Endothelial cell of umbilical vein (primary cell): ENCODE data around the gene VWA8. TPM values are rescaled to one million over a fixed set of nuclear protein-coding genes. Genes with fewer than 3 reads are reported as not detected.

Experiments used
- BruUV-seq: library from RNA; stranded (reverse); fragments of 400-500 nt; replicated peaks from 2 replicates; lab custom pipeline; 2021; lab: Mats Ljungman, UMichigan
- CTCF ChIA-PET: fragments of 300-600, 350-600 bp; sonication (Branson Sonifier 250); formaldehyde crosslinking; loops from one replicate; lab custom pipeline; 2021; ENCODE audit warnings: antibody characterized with exemption, inconsistent platforms; lab: Charles Lee
- POLR2A ChIA-PET: fragments of 300-600, 350-600 bp; sonication (Branson Sonifier 250); formaldehyde crosslinking; loops from one replicate; lab custom pipeline; 2021; ENCODE audit warnings: antibody characterized with exemption, inconsistent platforms; lab: Charles Lee
- DNase-seq: peaks from one replicate; pipeline ENCODE4 v3.0.0-alpha.2; 2011; ENCODE audit warnings: low read depth, low spot score
- FAIRE-seq: peaks from 2 replicates; lab custom pipeline; 2011; peaks lifted over from hg19 to GRCh38; lab: Jason Lieb, UNC
- H2AFZ ChIP-seq: 2 replicates; pipeline ENCODE4 v1.6.0; 2012; ENCODE audit warnings: low read depth, low read length, control low read depth, inconsistent platforms
- H3K27ac ChIP-seq: 2 replicates; pipeline ENCODE4 v1.5.1; 2011; ENCODE audit warnings: low read depth, mild to moderate bottlenecking, control low read depth, low read length, moderate library complexity; ENCODE audit not compliant: insufficient read depth
- H3K27me3 ChIP-seq, 2 experiments: 2 replicates each; pipeline versions ENCODE4 v1.6.0 to v1.6.1; 2011; ENCODE audit warnings: low read length in 2 of 2, mixed read lengths in 1 of 2; ENCODE audit not compliant: control insufficient read depth in 2 of 2, insufficient read depth in 2 of 2
- H3K36me3 ChIP-seq, 2 experiments: 2 replicates in 1 of 2; 3 replicates in 1 of 2; pipeline ENCODE4 v1.5.1; 2011; ENCODE audit warnings: low read length in 2 of 2, mild to moderate bottlenecking in 1 of 2, moderate library complexity in 1 of 2; ENCODE audit not compliant: control insufficient read depth in 2 of 2, insufficient read depth in 2 of 2; ENCODE audit errors: extremely low read depth in 1 of 2
- H3K4me1 ChIP-seq: 3 replicates; pipeline ENCODE4 v1.5.1; 2011; ENCODE audit warnings: mild to moderate bottlenecking, low read length; ENCODE audit not compliant: control insufficient read depth, insufficient read depth; ENCODE audit errors: extremely low read depth
- H3K4me2 ChIP-seq: 2 replicates; pipeline ENCODE4 v1.6.1; 2011; ENCODE audit warnings: low read length, control low read depth, mixed read lengths; ENCODE audit not compliant: insufficient read depth
- H3K4me3 ChIP-seq, 3 experiments: fragments of 200-600 bp in 1 of 3; sonication (generic), shearing (Covaris generic) in 1 of 3; replicated peaks in 1 of 3; 2 replicates each; pipeline ENCODE4 v1.5.1; 2011 to 2016; ENCODE audit warnings: control low read depth in 3 of 3, low read length in 3 of 3, mild to moderate bottlenecking in 2 of 3, inconsistent platforms in 1 of 3, low read depth in 1 of 3, moderate library complexity in 1 of 3; ENCODE audit not compliant: insufficient read depth in 1 of 3
- H3K79me2 ChIP-seq: 2 replicates; pipeline ENCODE4 v1.6.0; 2012; ENCODE audit warnings: low read length, inconsistent platforms; ENCODE audit not compliant: control insufficient read depth, insufficient read depth
- H3K9ac ChIP-seq: replicated peaks from 2 replicates; pipeline ENCODE3; 2011; ENCODE audit warnings: low read length, control low read depth; ENCODE audit not compliant: insufficient read depth; ENCODE audit errors: extremely low read depth
- H3K9me1 ChIP-seq: replicated peaks from 3 replicates; pipeline ENCODE4 v1.6.0; 2011; ENCODE audit warnings: mild to moderate bottlenecking, low read length; ENCODE audit not compliant: control insufficient read depth, insufficient read depth; ENCODE audit errors: extremely low read depth
- H3K9me3 ChIP-seq: replicated peaks from 2 replicates; pipeline ENCODE4 v1.5.1; 2012; ENCODE audit warnings: low read length, inconsistent platforms; ENCODE audit not compliant: control insufficient read depth, insufficient read depth
- H4K20me1 ChIP-seq: replicated peaks from 2 replicates; pipeline ENCODE3; 2011; ENCODE audit warnings: mild to moderate bottlenecking, low read length; ENCODE audit not compliant: control insufficient read depth, insufficient read depth; ENCODE audit errors: extremely low read depth
- EZH2 ChIP-seq: IDR thresholded peaks from 2 replicates; pipeline ENCODE4 v1.6.1; 2012; ENCODE audit warnings: borderline replicate concordance, low read depth, mild to moderate bottlenecking, moderate library complexity, low read length, inconsistent platforms; ENCODE audit not compliant: severe bottlenecking
- FOS ChIP-seq: IDR thresholded peaks from 2 replicates; pipeline ENCODE4 v1.6.1; 2011; ENCODE audit warnings: mild to moderate bottlenecking, low read length, moderate library complexity, borderline replicate concordance; ENCODE audit not compliant: insufficient read depth
- GATA2 ChIP-seq: IDR thresholded peaks from 2 replicates; pipeline ENCODE4 v1.7.0; 2011; ENCODE audit warnings: low read depth, mild to moderate bottlenecking, moderate library complexity, mixed read lengths, low read length; ENCODE audit not compliant: insufficient read length, insufficient read depth
- JUN ChIP-seq: IDR thresholded peaks from 2 replicates; pipeline ENCODE4 v1.6.1; 2011; ENCODE audit warnings: borderline replicate concordance, low read depth; ENCODE audit not compliant: insufficient read length, insufficient read depth
- MYC ChIP-seq: IDR thresholded peaks from one replicate; pipeline ENCODE4 v1.6.1; 2011; ENCODE audit warnings: mild to moderate bottlenecking, low read depth, low read length
- POLR2A ChIP-seq: IDR thresholded peaks from 2 replicates; pipeline ENCODE4 v1.6.1; 2012; ENCODE audit warnings: low read depth, mild to moderate bottlenecking, control low read depth, low read length
- POLR2AphosphoS5 ChIP-seq: IDR thresholded peaks from 2 replicates; pipeline ENCODE4 v1.6.1; 2012; ENCODE audit warnings: low read depth, mild to moderate bottlenecking, control low read depth, low read length, moderate library complexity; ENCODE audit not compliant: insufficient read depth
- dilution Hi-C: fragments of 300-500 bp; cut with MboI; formaldehyde crosslinking; loops from one replicate; pipeline ENCODE4 v1.15.0; 2019; ENCODE audit warnings: low sequenced_read_pairs; ENCODE audit not compliant: extremely low pct_ligation_motif_present
- intact Hi-C: fragments of 100-400 bp; cut with micrococcal nuclease; formaldehyde crosslinking; loops from one replicate; pipeline ENCODE4 v1.10.0; 2022
- polyA plus RNA-seq, 4 experiments: library from polyadenylated mRNA; depleted of rRNA in 3 of 4; stranded (reverse) in 3 of 4; unstranded in 1 of 4; fragments of >200 nt; gene quantifications; 2 replicates each; pipeline versions ENCODE4 v1.2.1 to v1.2.3, GENCODE V29; 2011 to 2012; ENCODE audit warnings: missing spikeins in 1 of 4
- total RNA-seq: library from RNA; stranded (reverse); gene quantifications from 2 replicates; pipeline ENCODE4 v1.2.3, GENCODE V29; 2021
- TF ChIP-seq, protein P1 (sequence below): IDR thresholded peaks from 2 replicates; pipeline ENCODE4 v1.6.1; 2011; ENCODE audit not compliant: insufficient read depth, insufficient read length
- TF ChIP-seq, protein P2 (sequence below), 2 donors: IDR thresholded peaks; 1 replicate in 1 of 2; 2 replicates in 1 of 2; pipeline ENCODE4 v1.5.1; 2011; ENCODE audit warnings: low read length in 2 of 2, mild to moderate bottlenecking in 2 of 2, moderate library complexity in 2 of 2, control low read depth in 1 of 2, inconsistent platforms in 1 of 2, low read depth in 1 of 2; ENCODE audit not compliant: insufficient read depth in 1 of 2; ENCODE audit errors: extremely low read depth in 1 of 2

VWA8 gene
- total and polyA plus RNA-seq, 2 donors (not counting 3 experiments of a cell fraction or from before 2014, with no cell fraction given): 2.9 to 11.3 TPM

DNA sequence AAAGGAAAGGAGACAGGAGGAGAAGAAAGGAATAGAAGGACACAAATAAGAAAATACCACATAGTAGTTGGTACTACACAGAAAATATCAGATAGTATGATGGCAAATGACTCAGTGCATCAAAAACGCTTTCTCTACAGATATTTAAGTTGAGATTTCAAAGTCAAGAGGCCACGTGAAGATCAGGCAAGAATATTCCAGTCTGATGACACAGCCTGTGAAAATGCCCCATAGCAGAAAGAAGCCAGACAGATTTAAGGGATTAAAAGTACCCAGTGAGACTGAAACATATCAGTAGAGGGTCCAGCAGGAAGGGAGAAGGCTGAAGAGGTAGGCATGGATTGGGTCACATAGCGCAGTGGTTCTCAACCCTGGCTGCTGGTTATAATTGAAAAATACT is 113.7 kb downstream of the VWA8 start:
- ChIA-PET CTCF (no interaction called here), POLR2A (no interaction called here)
- no peaks in the 10 kb centered on the region for H3K79me2 ChIP-seq
- FAIRE-seq (no peak), DNase-seq (no peak)
- no peaks in the 10 kb centered on the region for H3K36me3 ChIP-seq
- intact Hi-C loops: loop anchor here (10.0 kb wide), 1 partner anchor 182 kb away; no protein-coding TSS in a partner anchor
- H3K27me3 ChIP-seq: no peaks in the 10 kb centered on the region
- no peaks in the 10 kb centered on the region for H3K9me1 ChIP-seq
- no peaks in the 10 kb centered on the region for H3K4me1 ChIP-seq
- dilution Hi-C loops: no loop called here
- H3K9me3 ChIP-seq: no peaks in the 10 kb centered on the region
- H3K9ac ChIP-seq: no peak overlapping the region
- no peak overlapping the region for H3K4me2 ChIP-seq
- no peak overlapping the region for H3K4me3 ChIP-seq
- no peak overlapping the region for H2AFZ ChIP-seq
- no TSS peak for BruUV-seq
- H4K20me1 ChIP-seq: no peaks in the 10 kb centered on the region
- TF ChIP-seq, protein P1, sequence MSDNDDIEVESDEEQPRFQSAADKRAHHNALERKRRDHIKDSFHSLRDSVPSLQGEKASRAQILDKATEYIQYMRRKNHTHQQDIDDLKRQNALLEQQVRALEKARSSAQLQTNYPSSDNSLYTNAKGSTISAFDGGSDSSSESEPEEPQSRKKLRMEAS: no peak
- TF ChIP-seq, protein P2, sequence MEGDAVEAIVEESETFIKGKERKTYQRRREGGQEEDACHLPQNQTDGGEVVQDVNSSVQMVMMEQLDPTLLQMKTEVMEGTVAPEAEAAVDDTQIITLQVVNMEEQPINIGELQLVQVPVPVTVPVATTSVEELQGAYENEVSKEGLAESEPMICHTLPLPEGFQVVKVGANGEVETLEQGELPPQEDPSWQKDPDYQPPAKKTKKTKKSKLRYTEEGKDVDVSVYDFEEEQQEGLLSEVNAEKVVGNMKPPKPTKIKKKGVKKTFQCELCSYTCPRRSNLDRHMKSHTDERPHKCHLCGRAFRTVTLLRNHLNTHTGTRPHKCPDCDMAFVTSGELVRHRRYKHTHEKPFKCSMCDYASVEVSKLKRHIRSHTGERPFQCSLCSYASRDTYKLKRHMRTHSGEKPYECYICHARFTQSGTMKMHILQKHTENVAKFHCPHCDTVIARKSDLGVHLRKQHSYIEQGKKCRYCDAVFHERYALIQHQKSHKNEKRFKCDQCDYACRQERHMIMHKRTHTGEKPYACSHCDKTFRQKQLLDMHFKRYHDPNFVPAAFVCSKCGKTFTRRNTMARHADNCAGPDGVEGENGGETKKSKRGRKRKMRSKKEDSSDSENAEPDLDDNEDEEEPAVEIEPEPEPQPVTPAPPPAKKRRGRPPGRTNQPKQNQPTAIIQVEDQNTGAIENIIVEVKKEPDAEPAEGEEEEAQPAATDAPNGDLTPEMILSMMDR (IDR thresholded peaks at IDR 0.05; ENCODE audit: extremely low read depth in 1 of 2, insufficient read depth in 1 of 2, low read depth in 1 of 2, low read length in 2 of 2): no peak
- TF ChIP-seq MYC: no peak
- no peak for TF ChIP-seq GATA2
- no peak for TF ChIP-seq EZH2
- no peak for TF ChIP-seq JUN
- TF ChIP-seq POLR2AphosphoS5: no peak
- no peak for TF ChIP-seq FOS
- no peak for TF ChIP-seq POLR2A
- no peak overlapping the region for H3K27ac ChIP-seq
